Type B pancreatic cell (in vitro differentiated cells): Measurements from ENCODE around the gene HERPUD1. TPM values are rescaled to one million over a fixed set of nuclear protein-coding genes. Genes with fewer than 3 reads are reported as not detected.

ENCODE experiments used
- DNase-seq: peaks from one replicate; pipeline ENCODE4 v3.0.0; 2021; ENCODE audit warnings: mixed read lengths; ENCODE audit not compliant: unreplicated experiment; ENCODE audit errors: extremely low spot score
- H3K27ac Mint-ChIP-seq: 2 replicates; pipeline ENCODE4 v1.8.0; 2021; ENCODE audit warnings: mild to moderate bottlenecking, mixed read lengths
- H3K27me3 Mint-ChIP-seq: 2 replicates; pipeline ENCODE4 v1.8.0; 2021; ENCODE audit warnings: mixed read lengths
- H3K36me3 Mint-ChIP-seq: 2 replicates; pipeline ENCODE4 v1.8.0; 2021; ENCODE audit warnings: mixed read lengths
- H3K4me1 Mint-ChIP-seq: one replicate; pipeline ENCODE4 v1.8.0; 2021; ENCODE audit warnings: mixed read lengths; ENCODE audit not compliant: unreplicated experiment
- H3K4me3 Mint-ChIP-seq: 2 replicates; pipeline ENCODE4 v1.8.0; 2021; ENCODE audit warnings: mild to moderate bottlenecking, mixed read lengths
- H3K9me3 Mint-ChIP-seq: 2 replicates; pipeline ENCODE4 v1.8.0; 2021; ENCODE audit warnings: mixed read lengths
- CTCF ChIP-seq: fragments of 200-600 bp; sonication (generic); conservative IDR thresholded peaks from 2 replicates; pipeline ENCODE4 v1.5.0; 2021; ENCODE audit warnings: antibody characterized with exemption, mild to moderate bottlenecking
- total RNA-seq: library from RNA; stranded (reverse); gene quantifications from 2 replicates; pipeline ENCODE4 v1.2.1, GENCODE V29; 2021; ENCODE audit warnings: low replicate concordance

The HERPUD1 gene
- total RNA-seq, 1 donor from 2014 or later, result 98.8 TPM

GRCh38 chr16:56894331-56894917, 37.5 kb upstream of the HERPUD1 start:
- H3K4me1 Mint-ChIP-seq, result no peaks in the 10 kb centered on the region
- DNase-seq, result no peak
- no peak overlapping the region for H3K27ac Mint-ChIP-seq
- no peak for TF ChIP-seq CTCF
- no peak overlapping the region for H3K4me3 Mint-ChIP-seq
- no peaks in the 10 kb centered on the region for H3K27me3 Mint-ChIP-seq
- H3K36me3 Mint-ChIP-seq, result no peaks in the 10 kb centered on the region
- H3K9me3 Mint-ChIP-seq, result no peaks in the 10 kb centered on the region

GRCh38 chr16:56895813-56896212, 36.1 kb upstream of the HERPUD1 start:
- Mint-ChIP-seq H3K27me3 (no peaks in the 10 kb centered on the region), H3K4me3 (no peak overlapping the region), H3K9me3 (no peaks in the 10 kb centered on the region), H3K27ac (no peak overlapping the region), H3K36me3 (no peaks in the 10 kb centered on the region), H3K4me1 (peaks cover 4% of the 10 kb centered on the region)
- DNase-seq, result no peak
- no peak for TF ChIP-seq CTCF

GRCh38 chr16:56896244-56896643, 35.7 kb upstream of the HERPUD1 start:
- Mint-ChIP-seq H3K9me3 (no peaks in the 10 kb centered on the region), H3K27ac (no peak overlapping the region), H3K4me3 (no peak overlapping the region), H3K27me3 (no peaks in the 10 kb centered on the region), H3K4me1 (peaks cover 4% of the 10 kb centered on the region), H3K36me3 (no peaks in the 10 kb centered on the region)
- no peak for DNase-seq
- no peak for TF ChIP-seq CTCF

- Mint-ChIP-seq H3K4me1 (peaks cover 4% of the 10 kb centered on the region), H3K4me3 (no peak overlapping the region), H3K9me3 (no peaks in the 10 kb centered on the region), H3K36me3 (no peaks in the 10 kb centered on the region), H3K27me3 (no peaks in the 10 kb centered on the region), H3K27ac (no peak overlapping the region)
- no peak for DNase-seq
- no peak for TF ChIP-seq CTCF
Measured at GRCh38 chr16:56897026-56897799, 34.7 kb upstream of the HERPUD1 start.

GRCh38 chr16:56898847-56899246, 33.1 kb upstream of the HERPUD1 start:
- H3K27me3 Mint-ChIP-seq, result no peaks in the 10 kb centered on the region
- H3K9me3 Mint-ChIP-seq, result no peaks in the 10 kb centered on the region
- no peak overlapping the region for H3K27ac Mint-ChIP-seq
- H3K4me3 Mint-ChIP-seq, result no peak overlapping the region
- DNase-seq, result no peak
- no peaks in the 10 kb centered on the region for H3K36me3 Mint-ChIP-seq
- TF ChIP-seq CTCF, result no peak
- peaks cover 4% of the 10 kb centered on the region for H3K4me1 Mint-ChIP-seq
